ENCODE data around the gene FSTL5.

Gene FSTL5

GRCh38 chr4:161936625-161937550 is 226.9 kb downstream of the FSTL5 start:
- no peak for FAIRE-seq

- FAIRE-seq, result no peak
Measured at GRCh38 chr4:161931089-161931488, 232.7 kb downstream of the FSTL5 start.

- no peak for FAIRE-seq
Measured at GRCh38 chr4:161929956-161930355, 233.8 kb downstream of the FSTL5 start.

- FAIRE-seq, result no peak
Measured at GRCh38 chr4:161926033-161926828, 237.6 kb downstream of the FSTL5 start.

GRCh38 chr4:161920304-161921052 is 243.3 kb downstream of the FSTL5 start:
- FAIRE-seq, result no peak

GRCh38 chr4:161919442-161920220 is 244.2 kb downstream of the FSTL5 start:
- FAIRE-seq, result no peak

GRCh38 chr4:161916035-161916434 is 247.8 kb downstream of the FSTL5 start:
- no peak for FAIRE-seq

- no peak for FAIRE-seq
Measured at GRCh38 chr4:161907590-161907955, 256.2 kb downstream of the FSTL5 start.

GRCh38 chr4:161906836-161907589 is 256.8 kb downstream of the FSTL5 start:
- no peak for FAIRE-seq

- FAIRE-seq, result no peak
Measured at GRCh38 chr4:161900110-161900509, 263.7 kb downstream of the FSTL5 start.

- no peak for FAIRE-seq
Measured at GRCh38 chr4:161894493-161895167, 269.2 kb downstream of the FSTL5 start.

- FAIRE-seq, result no peak
Measured at GRCh38 chr4:161894014-161894413, 269.8 kb downstream of the FSTL5 start.

GRCh38 chr4:161893566-161893965 is 270.2 kb downstream of the FSTL5 start:
- FAIRE-seq, result no peak

- FAIRE-seq, result no peak
Measured at GRCh38 chr4:161892951-161893350, 270.8 kb downstream of the FSTL5 start.

- no peak for FAIRE-seq
Measured at GRCh38 chr4:161883157-161883556, 280.6 kb downstream of the FSTL5 start.

GRCh38 chr4:161881370-161881769 is 282.4 kb downstream of the FSTL5 start:
- no peak for FAIRE-seq

GRCh38 chr4:161869511-161869910 is 294.3 kb downstream of the FSTL5 start:
- no peak for FAIRE-seq

GRCh38 chr4:161856711-161857326 is 307.0 kb downstream of the FSTL5 start:
- no peak for FAIRE-seq

GRCh38 chr4:161850631-161851030 is 313.2 kb downstream of the FSTL5 start:
- FAIRE-seq, result no peak

- no peak for FAIRE-seq
Measured at GRCh38 chr4:161841759-161842158, 322.0 kb downstream of the FSTL5 start.

Data from endometrium (tissue), 2 donors.